ENCODE results near the gene RELL1. TPM values are rescaled to one million over a fixed set of nuclear protein-coding genes. Genes with fewer than 3 reads are reported as not detected.

Gene RELL1
- polyA plus RNA-seq, 1 donor from 2014 or later: 0.47 TPM

GRCh38 chr4:37651781-37652377, 34.3 kb downstream of the RELL1 start:
- no peaks in the 10 kb centered on the region for H3K27me3 ChIP-seq (ENCODE audit: insufficient read depth, low read depth, low read length)
- no peaks in the 10 kb centered on the region for H4K20me1 ChIP-seq (ENCODE audit: insufficient read depth)
- H3K27ac ChIP-seq (ENCODE audit: low read length): no peak overlapping the region
- no peaks in the 10 kb centered on the region for H3F3A ChIP-seq (ENCODE audit: insufficient read depth, low read length, poor library complexity, severe bottlenecking)
- H2AFZ ChIP-seq (ENCODE audit: low read depth, low read length): no peak overlapping the region
- no peak overlapping the region for H3K4me3 ChIP-seq (ENCODE audit: low read length)
- no peaks in the 10 kb centered on the region for H3K9me2 ChIP-seq (ENCODE audit: insufficient read depth, low read length)
- H3K4me2 ChIP-seq (ENCODE audit: low read length): no peak overlapping the region
- H3K9me3 ChIP-seq (ENCODE audit: low read length): no peaks in the 10 kb centered on the region
- H3K36me3 ChIP-seq (ENCODE audit: insufficient read depth, low read length): no peaks in the 10 kb centered on the region
- H3K9ac ChIP-seq (ENCODE audit: low read length): no peak overlapping the region
- no peak for TF ChIP-seq TAF1 (IDR thresholded peaks at IDR 0.05; ENCODE audit: low read depth)
- no peaks in the 10 kb centered on the region for H3K79me2 ChIP-seq (replicated peaks; ENCODE audit: insufficient read depth, low read length)

GRCh38 chr4:37650481-37650880, 35.7 kb downstream of the RELL1 start:
- no peak for TF ChIP-seq MXI1 (conservative IDR thresholded peaks at IDR 0.05; ENCODE audit: poor library complexity, severe bottlenecking)
- TF ChIP-seq CTCF (IDR thresholded peaks at IDR 0.05; ENCODE audit: poor library complexity, severe bottlenecking): no peak
- TF ChIP-seq TAF1 (IDR thresholded peaks at IDR 0.05; ENCODE audit: low read depth): no peak
- no peak overlapping the region for H3K9ac ChIP-seq (ENCODE audit: low read length)
- no peaks in the 10 kb centered on the region for H3K9me3 ChIP-seq (ENCODE audit: low read length)
- H3K4me3 ChIP-seq (ENCODE audit: low read length): no peak overlapping the region
- no peaks in the 10 kb centered on the region for H3K79me2 ChIP-seq (replicated peaks; ENCODE audit: insufficient read depth, low read length)
- no peak overlapping the region for H2AFZ ChIP-seq (ENCODE audit: low read depth, low read length)
- no peaks in the 10 kb centered on the region for H4K20me1 ChIP-seq (ENCODE audit: insufficient read depth)
- no peaks in the 10 kb centered on the region for H3K27me3 ChIP-seq (ENCODE audit: insufficient read depth, low read depth, low read length)
- no peak overlapping the region for H3K4me2 ChIP-seq (ENCODE audit: low read length)
- no peaks in the 10 kb centered on the region for H3F3A ChIP-seq (ENCODE audit: insufficient read depth, low read length, poor library complexity, severe bottlenecking)
- H3K27ac ChIP-seq (ENCODE audit: low read length): no peak overlapping the region
- H3K9me2 ChIP-seq (ENCODE audit: insufficient read depth, low read length): no peaks in the 10 kb centered on the region
- H3K36me3 ChIP-seq (ENCODE audit: insufficient read depth, low read length): no peaks in the 10 kb centered on the region

GRCh38 chr4:37649268-37649667, 36.9 kb downstream of the RELL1 start:
- no peak overlapping the region for H3K4me3 ChIP-seq (ENCODE audit: low read length)
- H3K4me2 ChIP-seq (ENCODE audit: low read length): no peak overlapping the region
- no peaks in the 10 kb centered on the region for H3K79me2 ChIP-seq (replicated peaks; ENCODE audit: insufficient read depth, low read length)
- H3K9me2 ChIP-seq (ENCODE audit: insufficient read depth, low read length): no peaks in the 10 kb centered on the region
- no peaks in the 10 kb centered on the region for H3F3A ChIP-seq (ENCODE audit: insufficient read depth, low read length, poor library complexity, severe bottlenecking)
- H2AFZ ChIP-seq (ENCODE audit: low read depth, low read length): no peak overlapping the region
- H3K9ac ChIP-seq (ENCODE audit: low read length): no peak overlapping the region
- H3K36me3 ChIP-seq (ENCODE audit: insufficient read depth, low read length): no peaks in the 10 kb centered on the region
- H3K27ac ChIP-seq (ENCODE audit: low read length): no peak overlapping the region
- H3K9me3 ChIP-seq (ENCODE audit: low read length): no peaks in the 10 kb centered on the region
- TF ChIP-seq CTCF (IDR thresholded peaks at IDR 0.05; ENCODE audit: poor library complexity, severe bottlenecking) (no peak), REST (IDR thresholded peaks at IDR 0.05; ENCODE audit: borderline replicate concordance) (no peak), RAD21 (conservative IDR thresholded peaks at IDR 0.05) (no peak), TAF1 (IDR thresholded peaks at IDR 0.05; ENCODE audit: low read depth) (no peak), POLR2AphosphoS5 (IDR thresholded peaks at IDR 0.05) (no peak), MXI1 (conservative IDR thresholded peaks at IDR 0.05; ENCODE audit: poor library complexity, severe bottlenecking) (no peak), EZH2 (IDR thresholded peaks at IDR 0.05; ENCODE audit: borderline replicate concordance, insufficient read depth, low read length, poor library complexity, severe bottlenecking) (no peak), EP300 (conservative IDR thresholded peaks at IDR 0.05; ENCODE audit: poor library complexity, severe bottlenecking) (no peak), SMC3 (conservative IDR thresholded peaks at IDR 0.05; ENCODE audit: poor library complexity) (no peak)
- no peaks in the 10 kb centered on the region for H3K27me3 ChIP-seq (ENCODE audit: insufficient read depth, low read depth, low read length)
- no peaks in the 10 kb centered on the region for H4K20me1 ChIP-seq (ENCODE audit: insufficient read depth)

All from neural cell (in vitro differentiated cells).